Measurements from ENCODE around the gene SP9.

- TF ChIP-seq POLR2A (IDR thresholded peaks at IDR 0.05): no peak
- no peak for TF ChIP-seq CTCF (IDR thresholded peaks at IDR 0.05)
Observed at GRCh38 chr2:174328961-174329715, 5.6 kb upstream of the SP9 start.

Data from right lobe of liver (tissue), 4 donors.